ENCODE results near the gene HDAC5.
A peak's percentile ranks its signal among the peaks of the same experiment; 100 is the strongest.
"Not testable (repeated sequence)": the region's sequence is repeated elsewhere in the genome, so short reads cannot be mapped to it uniquely, and the experiment has no call there.

The HDAC5 gene

DNA sequence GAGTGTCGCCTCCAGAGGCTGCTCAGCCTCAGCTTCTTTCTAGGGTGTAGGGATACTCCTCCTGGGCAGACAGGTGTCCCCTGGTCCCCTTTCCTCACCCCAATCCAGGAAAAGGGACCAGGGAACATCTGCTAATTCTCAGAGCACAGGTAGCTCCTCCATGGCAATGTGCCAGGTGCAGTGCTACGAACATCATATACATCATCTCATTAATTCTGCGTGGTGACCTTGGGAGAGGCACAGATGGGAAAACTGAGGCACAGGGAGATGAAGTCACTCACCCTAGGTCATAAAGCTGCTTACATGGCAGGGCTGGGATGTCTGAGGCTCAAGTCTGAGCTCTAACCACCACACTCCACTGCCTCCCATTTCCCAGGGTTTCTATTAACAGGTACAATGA is 11.7 kb downstream of the HDAC5 start:
- no peak for DNase-seq (ENCODE audit: low spot score)

DNA sequence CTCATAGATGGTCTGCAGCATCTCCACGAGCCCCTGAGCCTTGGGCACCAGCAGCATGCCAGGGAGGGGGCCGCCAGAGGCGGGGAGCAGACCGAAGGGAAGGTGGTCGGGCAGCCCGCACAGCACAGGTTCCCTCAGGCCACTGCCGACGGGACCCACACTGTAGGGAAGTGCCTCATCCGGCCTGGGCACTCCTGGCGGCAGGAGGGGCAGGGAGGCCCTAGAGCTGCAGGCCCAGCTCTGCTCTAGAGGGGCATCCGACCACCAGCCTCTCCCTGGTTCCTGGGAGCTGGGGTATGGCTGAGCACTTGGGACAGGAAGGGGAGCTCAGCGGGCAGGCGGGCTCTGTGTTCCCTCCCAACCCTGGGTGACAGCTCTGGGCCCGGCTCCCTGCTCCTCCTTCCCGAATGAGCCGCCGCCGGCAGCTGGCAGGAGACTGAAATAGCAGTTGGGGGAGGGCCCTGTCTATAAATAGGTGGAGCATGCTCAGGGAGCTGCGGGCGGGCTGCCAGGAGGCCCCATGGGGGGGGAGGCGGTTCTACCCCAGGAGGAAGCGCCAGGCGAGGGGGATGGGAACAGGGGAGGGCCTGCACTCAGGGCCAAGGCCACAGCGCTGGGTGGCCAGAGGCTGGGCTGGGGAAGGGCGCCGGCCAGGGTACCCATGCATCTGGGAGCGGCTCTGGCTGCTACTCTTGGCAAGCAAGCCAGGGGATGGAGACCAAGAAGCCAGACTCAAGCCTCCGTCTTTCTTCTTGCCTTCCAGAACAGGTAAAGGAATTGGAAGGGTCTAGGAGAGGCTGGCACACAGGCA is 12.4 kb downstream of the HDAC5 start:
- DNase-seq (ENCODE audit: low spot score): peak; percentile 95

DNA sequence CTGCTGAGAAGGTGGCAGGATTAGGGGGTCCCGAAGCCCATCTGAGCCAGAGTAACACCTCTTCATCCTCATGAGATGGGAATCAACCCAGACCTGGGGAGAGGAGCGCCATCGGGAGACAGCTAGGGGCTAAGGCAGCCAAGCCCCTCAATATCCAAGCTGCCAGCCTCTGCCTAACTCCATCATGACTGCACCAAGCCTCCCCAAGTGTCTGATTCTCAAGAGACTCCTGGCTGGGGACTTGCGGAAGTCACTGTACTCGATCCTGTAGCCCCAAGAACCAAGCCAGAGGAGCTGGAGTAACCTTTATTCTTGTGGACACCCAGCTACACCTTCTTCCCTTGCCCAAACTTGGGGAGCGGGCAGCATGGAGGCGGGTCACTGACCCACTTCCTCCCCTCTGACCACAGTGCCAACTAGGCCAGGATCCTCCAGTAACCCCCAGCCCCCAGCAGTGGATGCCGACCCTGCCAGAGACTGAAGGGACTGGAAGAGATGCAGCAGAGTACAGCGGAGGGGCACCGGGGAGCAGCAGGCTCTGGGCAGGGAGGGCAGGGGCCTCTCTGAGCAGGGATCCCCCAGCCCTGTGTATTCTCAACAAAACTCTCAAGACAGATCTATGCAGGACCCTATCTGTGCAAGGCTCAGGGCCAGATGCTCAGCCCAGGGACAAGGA is 13.3 kb downstream of the HDAC5 start:
- no peak for DNase-seq (ENCODE audit: low spot score)

DNA sequence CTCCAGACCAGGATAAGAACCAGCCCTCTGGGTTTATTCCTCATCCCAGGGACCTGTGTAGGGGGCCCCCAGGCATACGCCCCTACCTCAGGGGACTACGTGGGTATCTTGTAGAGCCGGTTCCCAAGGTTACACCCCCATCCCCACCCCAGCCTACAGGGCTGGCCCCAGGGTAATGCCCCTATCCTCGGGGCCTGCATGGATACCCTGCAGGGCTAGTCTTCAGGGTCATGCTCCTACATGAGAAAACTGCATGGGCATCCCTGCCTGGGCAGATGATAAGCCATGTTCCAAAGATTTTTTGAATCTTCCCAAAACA is 14.2 kb downstream of the HDAC5 start:
- DNase-seq (ENCODE audit: low spot score): no peak

DNA sequence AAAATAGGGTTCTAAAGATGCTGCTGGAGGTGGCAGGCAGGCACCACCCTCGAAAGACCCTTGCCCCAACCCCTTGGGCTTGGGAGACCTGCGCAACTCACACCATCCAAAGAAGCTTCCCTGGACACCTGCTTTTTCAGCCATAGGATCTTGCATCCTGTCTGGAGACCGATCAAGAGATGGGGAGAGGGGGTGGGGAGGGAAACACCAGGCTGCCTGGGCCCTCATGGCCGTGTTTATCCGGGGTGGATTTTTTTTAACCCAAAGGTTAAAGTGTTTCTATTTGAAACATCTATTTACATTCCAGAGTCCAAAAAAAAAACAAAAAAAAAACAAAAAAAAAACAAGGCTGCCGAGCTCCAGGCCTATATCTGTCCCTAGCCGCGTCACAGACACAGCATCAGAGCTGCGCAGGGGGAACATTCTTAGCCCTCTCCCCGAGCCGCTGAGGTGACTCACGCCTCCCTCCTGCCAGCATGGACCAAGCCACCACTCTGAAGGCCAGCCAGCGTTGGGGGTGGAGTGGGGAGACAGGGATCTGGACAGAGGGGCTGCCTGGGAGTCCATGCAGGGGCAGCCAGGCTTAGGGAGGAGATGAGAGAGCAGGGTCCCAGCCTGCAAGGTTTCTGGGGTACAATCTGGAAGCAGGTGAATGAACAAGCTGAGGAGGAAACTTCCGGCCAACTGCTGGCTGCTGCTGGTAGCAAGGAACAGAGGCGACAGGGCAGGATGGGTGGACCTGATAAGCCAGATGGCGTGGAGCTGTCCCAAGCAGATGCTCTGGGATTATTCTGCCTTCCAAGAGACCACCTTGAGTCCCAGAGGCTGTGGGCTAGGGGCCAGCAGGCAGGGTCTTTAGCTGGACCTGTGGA is 14.8 kb downstream of the HDAC5 start:
- DNase-seq (ENCODE audit: low spot score): no peak

DNA sequence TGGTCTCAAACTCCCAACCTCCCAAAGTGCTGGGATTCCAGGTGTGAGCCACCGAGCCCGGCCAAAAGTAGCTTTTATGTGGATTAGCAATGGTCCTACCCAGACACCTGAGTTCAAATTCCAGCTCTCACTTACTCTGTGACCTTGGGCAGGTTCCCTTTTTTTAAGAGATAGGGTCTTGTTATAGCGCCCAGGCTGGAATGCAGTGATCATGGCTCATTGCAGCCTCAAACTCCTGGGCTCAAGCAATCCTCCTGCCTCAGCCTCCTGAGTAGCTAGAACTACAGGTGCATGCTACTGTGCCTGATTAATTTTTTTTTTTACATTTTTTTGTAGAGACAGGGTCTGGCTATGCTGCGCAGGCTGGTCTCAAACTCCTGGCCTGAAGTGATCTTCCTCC is 16.6 kb downstream of the HDAC5 start:
- DNase-seq (ENCODE audit: low spot score): no peak

DNA sequence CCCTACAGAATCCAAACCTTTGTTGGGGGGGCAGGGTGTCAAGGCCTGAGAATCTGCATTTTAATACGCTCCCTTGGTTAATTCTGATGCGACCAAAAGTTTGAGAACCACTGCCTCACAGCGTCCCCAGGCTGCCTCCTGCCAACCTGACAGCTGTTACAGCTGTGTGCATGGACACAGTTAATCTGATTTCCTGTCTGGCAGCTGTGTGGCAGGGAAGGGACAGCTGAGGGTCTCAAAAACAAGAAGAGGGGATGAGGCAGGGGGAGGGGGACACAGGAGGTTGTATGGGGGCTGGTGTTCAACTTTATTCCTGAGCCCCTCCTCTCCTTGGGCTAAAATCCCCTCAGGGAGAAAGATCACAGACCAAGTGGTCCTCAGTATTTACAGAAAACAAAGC is 17.5 kb downstream of the HDAC5 start:
- DNase-seq (ENCODE audit: low spot score): no peak

DNA sequence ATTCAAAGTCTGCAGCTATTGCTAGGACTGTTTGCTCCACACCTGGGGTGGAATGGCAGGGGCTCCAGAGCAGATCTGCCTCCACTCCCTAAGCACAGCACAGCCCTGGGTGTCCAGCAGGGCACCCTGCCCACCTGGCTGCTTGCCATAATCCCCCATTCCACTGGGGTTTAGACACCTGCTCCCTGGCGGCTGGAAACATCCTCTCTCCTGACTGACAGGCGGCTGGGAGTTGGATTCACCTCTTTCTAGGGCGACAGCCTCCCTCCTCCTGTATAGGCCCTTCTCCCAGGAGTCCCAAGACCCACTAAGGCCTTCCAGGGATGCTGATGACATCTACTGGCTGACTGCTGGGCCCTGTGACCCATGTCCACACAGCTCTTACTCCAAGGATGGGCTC is 18.0 kb downstream of the HDAC5 start:
- peak; percentile 90 for DNase-seq (ENCODE audit: low spot score)

DNA sequence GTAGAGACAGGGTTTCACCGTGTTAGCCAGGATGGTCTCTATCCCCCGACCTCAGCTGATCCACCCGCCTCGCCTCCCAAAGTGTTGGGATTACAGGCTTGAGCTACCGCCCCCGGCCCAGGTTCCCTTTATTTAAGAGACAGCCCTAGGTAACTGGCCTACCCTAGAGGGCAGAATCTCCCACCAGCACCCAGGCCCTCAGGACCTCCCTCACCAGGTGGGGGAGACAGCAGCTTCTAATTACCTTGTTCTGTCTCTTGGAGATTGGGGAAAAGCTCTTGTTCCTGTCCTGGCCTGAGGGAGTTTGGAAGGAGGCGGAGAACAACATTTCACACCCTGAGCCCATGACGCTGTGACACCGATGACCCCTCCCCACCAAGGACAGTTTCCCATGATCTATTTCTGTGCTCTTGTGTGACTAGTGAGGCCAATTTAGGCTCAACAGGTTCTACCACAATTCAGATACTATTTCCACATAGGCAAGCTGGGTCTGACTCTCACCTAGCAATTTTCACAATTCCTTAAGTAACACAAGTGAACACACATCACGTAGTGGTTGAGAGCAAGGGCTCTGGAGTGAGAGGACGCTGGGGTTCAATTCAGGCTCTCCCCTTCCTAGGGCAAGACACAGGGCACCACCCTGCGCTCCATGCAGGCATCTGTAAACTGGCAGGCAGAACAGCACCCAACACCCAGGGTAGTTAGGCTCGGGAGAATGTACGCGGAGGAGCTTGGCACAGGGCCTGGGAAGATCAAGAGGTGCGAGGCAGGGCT is 20.4 kb downstream of the HDAC5 start:
- no peak for DNase-seq (ENCODE audit: low spot score)

DNA sequence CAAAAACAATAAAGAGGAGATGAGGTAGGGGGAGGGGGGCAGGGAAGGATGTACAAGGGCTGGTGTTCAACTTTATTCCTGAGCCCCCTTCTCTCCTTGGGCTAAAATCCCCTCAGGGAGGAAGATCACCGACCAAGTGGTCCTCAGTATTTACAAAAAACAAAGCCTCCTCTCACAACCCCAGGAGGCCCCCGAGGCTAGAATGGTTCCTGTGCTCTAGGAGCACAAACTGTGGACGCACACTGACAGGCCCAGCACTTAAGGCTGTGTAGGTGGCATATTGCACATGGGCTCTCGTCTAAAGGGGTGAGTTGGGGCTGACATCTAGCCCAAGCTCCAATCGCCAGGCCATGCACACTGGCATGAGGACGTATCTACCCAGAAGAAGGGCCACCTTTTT is 21.6 kb downstream of the HDAC5 start:
- DNase-seq (ENCODE audit: low spot score): not testable (repeated sequence)

DNA sequence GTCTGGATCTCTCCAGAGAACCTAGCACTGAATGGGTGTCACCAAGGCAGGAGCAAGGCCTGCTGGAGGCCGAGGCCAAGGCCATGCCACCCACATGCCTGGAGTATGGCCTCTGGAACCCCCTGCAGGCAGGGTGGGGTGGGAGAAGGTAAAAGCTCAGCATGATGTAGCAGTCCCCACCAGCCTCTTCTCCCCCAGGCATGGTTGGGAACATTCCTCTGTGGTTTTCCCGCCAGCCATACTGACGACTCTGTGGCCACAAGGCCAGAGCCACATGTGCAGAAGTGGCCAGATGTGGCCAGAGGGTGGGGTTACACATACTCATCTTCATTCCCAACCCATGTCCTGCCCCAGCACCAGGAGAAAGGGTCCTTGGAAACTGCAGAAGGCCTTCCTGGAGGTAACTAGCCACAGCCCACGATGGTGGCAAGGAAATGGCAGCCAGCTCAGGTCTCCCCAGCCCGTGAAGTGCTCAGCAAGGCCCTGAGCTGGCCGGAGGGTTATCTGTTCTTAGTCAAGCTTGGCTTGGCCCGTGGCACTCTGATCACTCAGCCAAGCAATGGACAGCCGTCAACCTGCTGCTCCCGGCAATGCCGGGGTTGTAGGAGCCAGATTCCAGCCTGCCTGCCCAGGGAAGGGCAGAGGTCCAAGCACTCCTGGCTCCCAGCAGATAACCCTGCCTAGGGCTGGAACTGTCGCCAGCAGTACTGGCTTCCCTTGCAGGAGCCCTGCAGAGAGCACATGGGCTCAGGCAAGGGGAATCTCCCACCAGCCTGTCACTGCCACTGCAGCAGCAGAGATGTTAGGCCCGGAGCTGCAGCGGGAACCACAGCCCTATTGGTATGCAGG is 26.1 kb downstream of the HDAC5 start:
- DNase-seq (ENCODE audit: low spot score): no peak

DNA sequence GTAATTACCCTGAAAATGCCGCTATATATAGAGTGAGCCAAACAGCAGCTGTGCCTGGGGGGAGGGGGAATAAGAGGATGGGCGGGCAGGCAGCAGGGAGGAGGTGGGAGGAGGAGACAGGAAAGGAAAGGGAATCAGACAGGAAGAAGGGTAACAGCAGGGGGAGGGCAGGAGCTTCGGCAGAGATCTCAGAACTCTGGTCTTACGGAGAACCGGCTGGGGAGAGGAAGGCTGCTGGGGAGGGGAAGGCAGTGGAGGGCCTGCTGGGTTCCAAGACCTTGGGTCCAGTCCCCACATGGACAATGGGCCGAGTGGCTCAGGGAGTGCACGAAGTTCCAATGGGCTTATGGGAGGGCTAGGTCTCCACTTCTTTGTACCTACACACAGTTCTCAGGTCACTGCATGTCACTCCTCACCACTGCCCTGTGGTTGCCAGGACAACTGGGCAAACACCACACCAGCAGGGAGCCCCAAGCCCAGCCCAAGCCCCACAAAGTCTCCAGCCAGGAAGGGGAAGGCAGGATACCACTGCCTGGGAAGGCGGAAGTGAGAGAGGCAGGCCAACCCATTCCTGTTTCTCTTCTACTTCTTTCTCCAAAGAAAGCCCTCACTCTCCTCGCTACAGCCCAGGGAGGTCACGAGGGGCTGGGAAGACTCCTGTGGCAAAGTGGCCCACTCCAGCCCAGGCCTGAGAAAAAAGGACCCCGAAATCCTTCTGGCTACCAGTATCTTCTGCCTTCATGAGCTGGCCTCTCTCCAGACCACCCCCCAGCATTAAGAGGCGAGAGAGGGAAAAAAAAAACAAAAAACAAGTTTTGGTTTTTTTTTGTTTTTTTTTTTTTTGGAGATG is 27.6 kb downstream of the HDAC5 start:
- peak; percentile 94 for DNase-seq (ENCODE audit: low spot score)

DNA sequence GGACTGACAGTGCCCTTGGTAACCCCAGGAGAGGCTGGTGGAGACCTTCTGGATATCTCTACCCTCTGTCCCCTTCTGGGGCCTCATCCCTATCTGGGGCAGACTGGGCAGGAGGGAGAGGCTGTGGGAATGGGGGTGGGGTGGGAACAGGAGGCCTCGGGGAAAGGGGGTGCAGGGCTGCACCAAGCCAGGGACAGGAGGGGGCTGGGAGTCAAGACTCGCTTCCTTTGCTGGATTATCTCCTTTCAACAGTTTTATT is 28.1 kb downstream of the HDAC5 start:
- no peak for DNase-seq (ENCODE audit: low spot score)

DNA sequence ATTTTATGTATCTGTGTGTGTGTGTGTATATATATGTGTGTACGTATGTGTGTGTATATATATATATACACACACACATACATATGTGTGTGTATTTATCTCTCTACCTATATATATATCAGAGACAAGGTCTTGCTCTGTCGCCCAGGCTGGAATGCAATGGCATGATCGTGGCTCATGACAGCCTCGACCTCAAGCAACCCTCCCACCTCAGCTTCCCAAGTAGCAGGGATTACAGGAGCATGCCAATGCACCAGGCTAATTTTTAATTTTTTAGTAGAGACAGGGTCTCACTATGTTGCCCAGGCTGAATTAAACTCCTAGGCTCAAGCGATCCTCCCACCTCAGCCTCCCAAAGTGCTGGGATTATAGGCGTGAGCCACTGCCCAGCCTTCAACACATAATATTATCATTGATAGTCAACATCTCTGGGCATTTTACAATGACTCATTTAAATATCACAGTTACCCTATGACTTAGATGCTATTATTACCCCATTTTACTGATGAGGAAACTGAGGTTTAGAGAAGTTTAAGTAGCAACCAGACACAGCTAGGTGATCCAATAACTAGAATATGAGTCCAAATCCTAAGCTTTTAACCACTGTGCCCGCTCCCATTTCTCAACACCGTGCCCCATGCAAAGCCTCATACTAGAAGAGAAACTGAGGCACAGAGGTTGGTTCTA is 28.6 kb downstream of the HDAC5 start:
- no peak for DNase-seq (ENCODE audit: low spot score)

DNA sequence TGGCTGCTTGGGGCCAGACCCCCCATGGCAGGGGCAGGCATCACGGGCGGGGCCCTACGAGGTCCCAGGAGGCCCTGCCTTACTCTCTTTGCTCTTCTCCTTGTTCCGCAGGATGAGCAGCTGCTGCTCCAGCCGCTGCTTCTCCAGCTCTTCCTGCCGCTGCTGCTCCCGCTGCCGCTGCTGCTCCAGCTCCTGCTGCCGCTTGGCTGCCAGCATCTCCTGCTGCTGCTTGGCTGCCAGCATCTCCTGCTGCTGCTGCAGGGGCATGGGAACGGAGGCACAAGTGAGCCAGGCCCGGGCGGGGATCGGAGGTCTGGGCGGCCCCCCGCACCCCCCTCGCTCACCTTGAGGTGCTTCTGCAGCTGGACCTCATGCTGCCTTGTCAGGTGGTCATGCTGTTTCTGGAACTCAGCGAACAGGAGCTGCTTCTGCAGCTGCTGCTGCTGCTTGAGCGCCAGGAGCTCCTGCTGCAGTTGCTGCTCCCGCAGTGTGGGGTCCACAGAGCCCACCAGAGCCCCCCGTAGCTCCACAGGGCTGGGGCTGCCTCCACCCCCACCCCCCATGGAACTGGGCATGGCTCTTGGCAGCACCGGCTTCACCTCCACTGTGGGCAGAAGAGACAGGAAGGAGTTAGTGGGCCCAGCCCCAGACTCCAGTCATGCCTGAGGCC is 30.1 kb downstream of the HDAC5 start:
- no peak for DNase-seq (ENCODE audit: low spot score)

DNA sequence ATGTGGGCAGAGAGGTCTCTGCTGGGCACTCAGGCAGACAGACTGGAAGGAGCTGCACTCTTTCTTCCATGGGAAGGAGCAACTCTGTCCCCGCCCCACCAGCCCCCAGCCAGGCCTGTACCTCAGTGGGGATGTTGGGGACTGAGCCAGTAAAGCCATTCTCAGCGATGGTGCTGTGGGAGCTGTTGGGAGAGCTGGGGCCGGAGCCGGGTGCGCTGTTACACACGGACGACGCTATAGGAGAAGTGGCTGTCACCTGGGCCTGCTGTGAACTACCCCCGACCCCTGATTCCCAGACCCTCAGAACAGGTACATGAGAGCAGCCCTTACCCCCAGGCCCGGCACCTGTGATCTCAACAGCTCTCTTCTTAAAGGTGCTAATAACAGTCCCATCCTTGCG is 31.4 kb downstream of the HDAC5 start:
- DNase-seq (ENCODE audit: low spot score): no peak

DNA sequence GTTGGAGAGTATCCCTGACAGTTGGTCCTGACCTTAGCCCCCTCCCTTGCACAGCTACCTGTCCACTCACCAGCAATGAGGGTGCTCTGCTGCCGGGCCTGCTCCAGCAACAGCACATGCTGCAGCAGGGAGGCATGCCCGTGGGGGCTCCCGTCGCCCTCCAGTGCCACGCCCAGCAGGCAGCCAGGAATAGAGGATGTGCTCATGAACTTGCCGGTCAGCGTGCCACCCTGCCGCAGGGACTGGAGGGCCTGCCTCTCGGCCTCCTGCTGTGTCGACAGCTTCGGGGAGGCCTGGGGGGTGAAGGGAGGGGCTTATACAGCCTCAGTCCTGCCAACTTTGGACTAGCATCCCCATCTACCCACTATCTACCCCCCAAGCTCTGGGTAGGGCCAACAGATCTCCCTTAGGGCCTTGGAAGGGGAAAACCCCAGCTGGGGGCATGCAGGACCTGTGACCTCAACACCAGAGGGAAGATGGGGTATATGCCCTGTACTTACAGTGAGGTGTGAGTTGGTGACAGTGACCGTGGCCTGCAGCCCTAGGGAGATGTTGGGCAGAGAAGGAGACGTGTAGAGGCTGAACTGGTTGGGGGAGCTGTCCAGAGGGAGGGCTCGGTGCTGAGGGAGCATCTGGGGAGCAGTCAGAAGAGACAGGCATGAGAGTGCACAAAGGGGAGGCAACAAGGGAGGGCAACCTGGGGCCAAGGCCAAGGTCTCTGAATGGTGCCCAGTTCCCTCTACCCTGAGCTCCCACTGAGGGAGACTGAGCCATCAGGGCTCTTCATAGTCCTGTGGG is 32.0 kb downstream of the HDAC5 start:
- DNase-seq (ENCODE audit: low spot score): no peak

DNA sequence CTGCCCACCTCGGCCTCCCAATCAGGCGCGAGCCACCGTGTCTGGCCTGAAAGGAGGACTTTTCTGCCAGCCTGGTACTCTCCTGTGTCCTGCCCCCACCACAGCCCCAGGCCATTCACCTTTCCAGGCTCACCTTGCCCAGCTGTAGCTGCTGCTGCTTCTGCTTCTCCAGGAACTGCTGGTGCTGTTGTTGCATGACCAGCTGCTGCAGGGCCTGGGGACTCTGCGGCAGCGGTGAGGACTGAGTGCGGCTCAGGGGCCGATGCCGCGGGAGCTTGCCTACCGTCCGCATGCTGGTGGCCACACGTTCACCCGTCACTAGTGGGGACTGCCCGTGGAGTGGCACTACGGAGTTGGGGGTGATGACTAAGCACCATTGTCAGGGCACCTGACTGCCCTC is 35.2 kb downstream of the HDAC5 start:
- no peak for DNase-seq (ENCODE audit: low spot score)

DNA sequence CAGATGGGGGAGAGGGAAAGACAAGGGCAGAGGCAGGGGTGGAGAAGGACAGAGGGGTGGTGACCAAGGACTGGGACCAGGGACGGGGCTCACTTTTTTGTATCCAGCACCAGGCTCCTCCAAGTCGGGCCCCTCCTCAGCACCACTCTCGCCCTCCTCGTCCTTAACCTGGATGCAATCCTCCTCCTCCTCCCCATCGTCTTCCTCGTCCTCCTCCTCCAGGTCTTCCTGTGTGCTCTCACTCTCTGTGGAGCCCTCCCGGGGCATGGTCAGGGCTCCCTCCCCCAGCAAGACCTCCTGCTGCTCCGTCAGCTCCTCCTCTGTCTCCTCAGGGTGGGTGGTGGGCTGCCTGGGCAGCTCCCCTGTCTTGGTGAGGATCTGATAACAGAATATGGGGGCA is 36.1 kb downstream of the HDAC5 start:
- no peak for DNase-seq (ENCODE audit: low spot score)

All from D341Med (cell line).